Measurements from ENCODE around the gene CPSF3. TPM values are rescaled to one million over a fixed set of nuclear protein-coding genes. Genes with fewer than 3 reads are reported as not detected.

Gene CPSF3
- 76.7 and 78.5 TPM in 2 replicates for total RNA-seq (2014; rRNA removed; shearing (Covaris generic))
- polyA plus RNA-seq (2014; cell fraction: nucleus; rRNA removed): 30.6 and 53.6 TPM in 2 replicates

DNA sequence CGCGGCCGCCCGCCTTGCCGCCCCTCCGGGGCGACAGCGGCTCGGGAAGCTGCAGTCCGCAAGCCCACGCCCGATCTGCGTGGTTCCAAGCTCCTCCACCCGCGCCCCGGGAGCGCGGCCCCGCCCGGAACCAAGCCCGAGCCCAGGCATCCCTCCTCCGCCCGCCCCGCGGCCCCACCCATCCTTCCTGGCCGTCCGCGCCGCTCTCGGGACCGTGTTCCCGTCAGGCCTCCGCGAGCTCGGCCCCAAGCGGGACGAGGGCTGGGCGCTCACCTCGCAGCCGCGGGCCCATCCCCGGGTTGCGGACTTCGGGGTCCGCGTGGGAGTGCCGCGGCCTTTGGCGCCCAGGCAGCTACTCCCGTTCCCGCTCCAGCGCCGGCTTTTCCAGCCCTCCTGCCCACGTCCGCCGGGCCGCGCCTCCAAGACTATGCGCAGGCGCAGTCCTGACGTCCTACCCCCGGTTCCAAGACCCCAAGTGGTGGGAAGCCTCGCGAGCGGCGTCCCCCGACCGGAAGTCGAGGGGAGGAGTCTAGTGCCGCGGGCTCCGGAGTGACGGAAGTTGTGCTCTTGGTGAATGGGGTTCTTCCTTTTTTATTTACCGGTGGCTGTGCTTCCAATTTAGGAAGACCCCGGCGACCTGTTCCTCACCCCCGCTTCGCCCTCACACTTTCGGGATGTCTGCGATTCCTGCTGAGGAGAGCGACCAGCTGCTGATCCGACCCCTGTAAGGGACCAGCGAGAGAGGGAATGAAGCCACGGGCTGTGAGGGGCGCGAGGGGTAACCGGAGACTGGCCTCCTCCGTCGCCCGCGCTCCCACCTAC is at the start of gene CPSF3, which contains the start of gene ITGB1BP1:
CPSF3 (plus strand) TSS at position 555 of the 822 bp plus-strand sequence; CDS start at position 675, 120 bp downstream.
ITGB1BP1 (minus strand) TSS at position 429 of the 822 bp plus-strand sequence. CDS start 4,831 bp downstream, outside the sequence.
- peak; percentile 97 for DNase-seq (ENCODE audit: extremely low read depth, low read depth)

DNA sequence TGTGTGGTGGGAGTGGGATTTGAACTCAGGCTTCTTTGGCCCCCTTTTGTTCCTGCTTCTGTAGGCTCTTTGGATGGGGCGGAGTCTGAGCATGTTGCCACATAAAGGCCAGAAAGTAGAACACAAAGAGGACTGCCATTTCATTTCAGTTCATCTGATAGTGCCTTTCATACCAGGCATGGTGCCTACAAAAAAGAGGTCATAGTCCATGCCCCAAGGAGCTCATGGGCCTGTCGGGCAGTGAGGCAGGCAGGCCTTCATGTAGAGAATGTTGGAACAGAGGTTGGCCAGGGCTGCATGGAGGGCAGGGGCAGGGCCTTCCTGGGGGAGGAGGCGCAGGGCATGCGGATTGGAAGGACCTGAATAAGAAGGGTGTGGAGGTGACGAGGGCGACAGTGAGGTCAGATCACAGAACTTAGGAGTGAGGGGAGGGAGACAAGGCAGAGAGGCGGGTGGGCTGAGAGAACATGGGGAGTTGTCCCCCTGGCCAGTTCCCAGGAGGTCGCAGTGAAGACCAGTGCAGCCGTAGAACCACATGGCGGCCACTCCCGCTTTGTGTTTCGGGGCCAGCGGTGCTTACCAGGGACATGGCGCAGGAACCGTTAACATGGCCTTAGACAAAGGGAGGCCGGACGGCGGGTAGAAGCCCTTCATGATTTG is 49.3 kb upstream of the CPSF3 start:
- DNase-seq (ENCODE audit: extremely low read depth, low read depth): no peak

DNA sequence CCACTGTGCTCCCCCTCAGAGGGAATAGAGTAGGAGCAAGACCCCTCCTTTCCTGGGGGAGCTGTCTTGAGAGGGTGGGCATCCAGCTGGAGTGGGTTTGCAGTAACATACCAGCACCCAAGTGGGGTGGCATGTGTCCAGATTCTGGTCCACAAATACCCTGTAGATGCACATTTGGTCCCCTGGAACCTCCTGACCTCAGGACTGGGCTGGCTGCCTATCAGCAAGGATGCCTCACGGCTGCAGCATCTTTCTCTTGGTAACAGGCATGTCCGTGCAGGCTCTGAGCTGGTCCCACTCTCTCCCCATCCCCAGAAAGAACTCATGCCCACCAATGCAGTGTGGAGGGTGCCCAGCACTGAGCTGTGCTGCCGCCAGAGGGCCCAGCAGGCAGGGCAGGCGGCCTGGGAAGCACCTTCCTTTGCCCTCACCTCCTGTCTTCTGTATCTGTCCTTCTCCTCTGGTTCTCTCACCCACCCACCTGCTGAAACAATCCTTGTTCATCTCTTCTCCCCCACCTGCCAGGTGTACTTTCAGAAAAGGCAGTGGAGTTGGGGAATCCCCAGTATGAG is 47.5 kb upstream of the CPSF3 start:
- DNase-seq (ENCODE audit: extremely low read depth, low read depth): no peak

DNA sequence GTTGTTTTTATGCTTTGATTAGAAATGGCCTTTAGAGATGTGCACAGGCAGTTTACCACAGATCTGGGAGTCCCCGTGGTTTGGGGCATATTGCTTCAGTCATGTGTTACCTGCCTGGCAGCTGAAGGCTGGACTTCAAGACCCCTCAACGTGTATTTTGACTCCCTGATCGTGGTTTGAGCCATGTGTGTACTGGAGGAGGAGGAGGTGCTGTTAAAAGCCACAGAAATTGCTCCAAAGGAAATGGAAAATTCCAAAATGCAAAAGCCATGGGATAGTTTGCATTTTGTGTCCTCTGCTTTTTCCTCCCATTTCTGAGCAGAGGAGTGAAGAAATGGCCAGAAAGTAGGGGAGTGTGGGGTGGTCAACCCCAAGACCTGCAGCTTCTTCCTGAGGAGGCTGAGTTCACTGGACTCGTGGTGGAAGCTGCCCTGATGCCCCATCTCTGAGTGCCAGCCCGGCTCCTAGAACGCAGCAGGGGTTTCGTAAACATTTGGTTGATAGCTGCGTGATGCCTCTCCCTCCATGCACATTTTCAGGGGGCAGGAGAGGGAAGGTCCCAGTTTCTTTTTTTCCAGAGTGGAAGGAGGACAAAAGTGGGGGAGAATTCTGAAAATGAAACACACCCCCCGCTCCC is 45.9 kb upstream of the CPSF3 start:
- no peak for DNase-seq (ENCODE audit: extremely low read depth, low read depth)

DNA sequence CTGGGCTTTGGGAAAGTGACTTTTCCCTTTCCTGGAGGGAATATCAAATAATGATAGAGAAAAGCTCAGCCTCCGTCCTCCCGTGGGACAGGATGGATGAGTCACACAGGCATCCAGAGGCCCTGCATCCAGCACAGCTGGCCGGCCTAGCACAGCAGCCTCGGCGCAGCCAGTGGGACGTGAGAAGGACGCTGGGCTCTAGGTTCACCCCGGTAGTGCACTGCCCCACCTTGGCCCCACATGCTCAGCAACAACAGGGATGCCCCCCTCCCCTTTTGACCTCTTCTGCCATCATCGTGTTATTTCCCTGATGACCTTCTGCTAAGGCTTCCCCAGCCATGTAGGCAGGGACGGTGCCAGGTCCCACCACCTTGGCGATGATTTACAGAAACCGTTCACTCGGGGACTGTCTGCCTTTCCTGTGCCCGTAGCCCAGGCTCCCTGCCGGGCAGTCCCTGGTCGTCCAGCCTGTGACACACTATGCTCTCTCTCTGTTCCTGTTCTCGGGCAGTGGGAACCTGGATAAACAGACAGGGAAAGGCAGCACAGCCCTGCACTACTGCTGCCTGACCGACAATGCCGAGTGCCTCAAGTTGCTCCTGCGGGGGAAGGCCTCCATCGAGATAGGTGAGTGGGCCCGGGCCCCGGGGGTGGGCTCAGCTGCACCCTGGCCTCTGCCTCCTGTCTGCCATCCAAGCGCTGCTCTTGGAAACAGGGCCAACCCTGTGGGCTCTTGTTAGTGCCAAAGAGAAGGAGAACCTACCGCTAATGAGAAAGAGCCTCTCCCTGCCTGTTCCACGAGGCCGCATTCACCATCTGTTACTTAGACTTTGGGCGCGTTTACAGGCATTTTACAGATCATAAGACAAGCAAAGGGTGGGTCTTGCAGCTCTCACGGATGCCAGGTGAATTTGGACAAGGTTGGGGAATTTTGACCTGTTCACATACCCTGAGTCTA is 44.7 kb upstream of the CPSF3 start:
- no peak for DNase-seq (ENCODE audit: extremely low read depth, low read depth)

DNA sequence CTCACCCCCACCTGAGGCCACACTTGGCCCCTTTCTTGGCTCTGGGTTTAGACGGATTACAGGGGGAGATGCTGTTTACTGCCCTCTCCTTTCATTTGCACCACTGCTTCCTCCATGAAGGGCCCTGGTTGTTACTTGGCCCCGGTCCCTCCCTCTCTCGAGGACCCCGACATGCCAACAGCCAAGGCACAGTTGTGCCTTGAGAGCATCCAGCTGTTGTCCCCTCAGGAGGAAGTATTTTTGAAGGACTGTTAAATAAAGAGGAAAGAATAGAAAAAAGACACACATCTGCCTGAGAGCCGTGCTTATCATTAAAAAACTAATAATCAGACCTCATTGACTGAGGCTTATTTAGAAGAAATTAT is 44.1 kb upstream of the CPSF3 start:
- no peak for DNase-seq (ENCODE audit: extremely low read depth, low read depth)

DNA sequence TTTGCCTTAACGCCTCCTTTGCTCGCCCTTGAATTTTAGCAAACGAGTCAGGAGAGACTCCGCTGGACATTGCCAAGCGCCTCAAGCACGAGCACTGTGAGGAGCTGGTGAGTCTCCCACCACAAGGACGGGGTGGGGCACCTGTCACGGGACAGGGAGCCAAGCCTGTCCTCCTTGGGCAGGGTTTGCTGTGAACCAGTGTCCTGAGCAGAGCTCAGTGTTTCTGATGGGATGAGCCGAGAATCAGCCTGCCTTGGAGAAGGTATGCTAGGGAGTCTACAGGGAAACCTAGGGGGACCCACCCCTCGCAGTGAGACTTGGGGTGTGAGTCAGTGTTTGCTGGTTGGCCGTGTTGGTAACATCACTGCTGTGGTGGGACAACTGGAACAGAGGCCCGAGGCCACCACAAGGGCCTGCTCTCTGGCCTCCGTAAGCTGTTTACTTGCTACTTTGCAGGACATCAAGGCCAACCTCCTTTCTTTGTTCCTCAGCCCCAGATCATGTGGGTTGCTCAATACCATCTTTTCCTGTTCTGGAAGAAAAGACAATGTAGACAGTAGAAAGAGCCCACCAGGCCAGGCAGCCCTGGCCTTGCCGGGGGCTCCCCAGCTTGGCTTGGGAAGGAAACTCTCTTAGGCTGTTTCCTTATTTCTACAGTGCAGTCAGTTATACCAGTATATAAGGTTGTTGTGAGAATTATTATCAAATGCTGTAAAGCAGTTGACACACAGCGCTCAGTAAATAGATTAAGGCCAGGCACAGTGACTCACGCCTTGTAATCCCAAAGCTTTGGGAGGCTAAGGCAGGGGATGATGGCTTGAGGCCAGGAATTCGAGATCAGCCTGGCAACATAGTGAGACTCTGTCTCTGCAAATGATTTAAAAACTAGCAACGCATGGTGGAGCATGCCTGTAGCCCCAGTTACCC is 42.5 kb upstream of the CPSF3 start:
- DNase-seq (ENCODE audit: extremely low read depth, low read depth): no peak

DNA sequence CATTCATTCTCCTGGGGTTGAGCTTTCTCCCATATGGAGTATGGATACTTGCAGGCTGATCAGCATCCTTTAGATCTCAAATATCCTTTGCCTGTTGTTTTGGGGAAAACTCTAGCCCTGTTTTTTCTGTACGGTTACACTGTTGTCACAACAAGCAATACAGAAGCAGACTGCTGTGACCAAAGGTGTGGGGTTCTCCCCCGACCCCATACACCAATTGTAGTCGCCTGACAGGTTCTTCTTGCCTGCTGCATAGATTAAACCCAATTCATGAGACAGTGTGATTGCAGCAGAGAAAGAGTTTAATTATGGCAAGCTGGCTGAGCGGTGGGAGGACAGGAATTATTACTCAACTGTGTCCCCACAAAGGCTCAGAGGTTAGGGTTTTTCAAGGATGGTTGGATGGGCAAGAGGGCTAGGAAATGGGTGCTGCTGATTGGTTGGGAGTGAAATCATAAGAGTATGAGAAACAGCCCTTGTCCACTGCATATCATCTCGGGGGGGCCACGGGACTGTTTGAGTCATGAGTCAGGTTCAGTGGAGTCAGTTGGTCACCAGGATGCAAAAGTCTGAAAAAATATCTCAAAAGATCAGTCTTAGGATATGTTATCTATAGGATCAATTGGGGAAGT is 40.7 kb upstream of the CPSF3 start:
- no peak for DNase-seq (ENCODE audit: extremely low read depth, low read depth)

DNA sequence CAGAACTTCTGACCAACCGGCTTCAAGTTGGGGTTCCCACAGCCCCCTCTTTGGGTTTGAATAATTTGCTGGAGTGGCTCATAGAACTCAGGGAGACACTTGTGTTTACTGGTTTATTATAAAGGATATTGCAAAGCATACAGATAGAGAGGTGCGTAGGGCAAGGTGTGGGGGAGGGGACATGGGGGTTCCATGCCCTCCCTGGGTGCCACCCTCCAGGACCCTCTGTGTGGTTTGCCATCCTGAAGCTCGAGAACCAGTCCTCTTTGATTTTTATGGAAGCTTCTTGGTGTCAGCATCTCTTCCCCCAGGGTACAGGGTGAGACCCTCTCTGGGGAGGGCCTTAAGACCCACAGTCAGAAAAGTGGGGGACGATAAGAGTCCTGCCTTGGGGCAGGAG is 38.9 kb upstream of the CPSF3 start:
- DNase-seq (ENCODE audit: extremely low read depth, low read depth): no peak

DNA sequence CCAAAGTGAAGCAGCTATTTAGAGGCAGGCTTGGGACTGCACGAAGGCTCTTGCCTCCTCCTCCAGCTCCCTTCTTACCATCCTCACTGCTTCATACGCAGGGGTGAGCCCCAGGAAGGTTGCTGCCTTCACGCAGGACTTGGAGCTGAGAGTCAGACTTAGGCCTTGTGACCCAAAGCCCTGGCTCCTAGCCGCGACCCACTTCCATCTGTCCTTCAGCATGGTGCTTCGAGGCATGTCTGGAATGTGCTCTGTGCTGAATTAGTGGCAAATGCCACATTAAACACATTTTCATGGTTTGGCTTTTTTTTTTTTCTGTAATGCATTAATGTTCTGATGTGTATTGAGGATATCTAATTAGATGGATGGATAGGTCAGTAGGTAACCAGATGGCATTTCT is 37.6 kb upstream of the CPSF3 start:
- DNase-seq (ENCODE audit: extremely low read depth, low read depth): no peak

DNA sequence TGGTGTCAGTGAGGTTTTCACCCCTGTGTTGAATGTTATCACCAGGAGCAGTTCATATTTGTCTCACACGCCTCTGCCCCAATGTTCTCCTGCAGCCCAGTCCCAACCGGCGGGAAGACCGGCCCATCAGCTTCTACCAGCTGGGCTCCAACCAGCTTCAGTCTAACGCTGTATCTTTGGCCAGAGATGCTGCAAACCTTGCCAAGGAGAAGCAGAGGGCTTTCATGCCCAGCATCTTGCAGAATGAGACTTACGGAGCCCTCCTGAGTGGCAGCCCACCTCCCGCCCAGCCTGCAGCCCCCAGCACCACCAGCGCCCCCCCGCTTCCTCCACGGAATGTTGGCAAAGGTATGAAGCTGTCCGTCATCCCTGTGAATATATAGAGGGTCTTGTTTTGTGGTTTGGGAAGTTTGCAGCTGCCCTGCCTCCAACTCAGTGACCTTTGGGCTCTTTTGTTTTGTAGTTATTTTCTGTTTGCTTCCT is 35.2 kb upstream of the CPSF3 start:
- no peak for DNase-seq (ENCODE audit: extremely low read depth, low read depth)

DNA sequence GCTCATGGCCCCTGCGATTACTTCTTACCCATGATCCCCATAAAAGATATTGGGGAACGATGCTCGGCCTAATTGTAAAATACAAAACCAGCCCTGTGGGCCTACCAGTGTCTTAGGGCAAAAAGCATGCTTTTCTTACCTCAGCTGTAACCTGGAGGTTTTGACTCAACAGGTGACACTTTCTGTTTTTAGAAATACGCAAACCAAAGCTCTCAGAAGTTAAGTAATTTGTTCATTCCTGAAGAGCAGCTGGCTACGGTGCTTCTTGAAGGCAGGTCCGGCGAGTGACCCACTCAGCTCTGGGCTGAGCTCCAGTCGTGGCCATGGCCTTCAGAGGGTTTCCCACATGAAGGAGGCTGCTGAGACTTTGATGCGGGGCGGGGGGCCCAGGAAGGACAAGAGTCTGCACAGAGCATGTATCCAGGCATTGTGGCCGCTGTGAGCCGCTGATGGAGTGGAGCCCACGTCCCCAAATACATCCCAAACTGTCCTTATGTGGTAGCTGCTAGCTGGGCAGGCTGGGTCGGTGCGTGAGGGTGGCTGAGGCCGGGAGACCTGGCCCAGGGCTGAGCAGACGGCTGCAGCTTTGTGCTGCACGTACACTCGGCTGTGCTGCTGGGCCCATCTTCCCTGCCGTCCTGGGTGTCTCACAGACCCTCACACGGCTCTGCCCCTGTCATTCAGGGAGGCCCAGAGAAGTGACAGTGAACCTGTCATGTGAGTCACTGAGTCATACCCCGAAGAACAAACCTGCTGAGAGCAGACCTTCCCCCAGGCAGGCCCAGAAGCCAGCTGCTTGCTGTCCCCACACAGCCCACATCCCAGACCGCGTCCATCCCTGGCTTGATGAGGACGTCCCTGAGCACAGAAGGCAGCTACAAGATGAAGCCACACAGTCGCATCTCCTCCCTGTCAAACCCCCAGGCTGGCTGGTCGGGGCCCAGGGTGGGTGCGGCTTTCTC is 34.2 kb upstream of the CPSF3 start:
- DNase-seq (ENCODE audit: extremely low read depth, low read depth): no peak

DNA sequence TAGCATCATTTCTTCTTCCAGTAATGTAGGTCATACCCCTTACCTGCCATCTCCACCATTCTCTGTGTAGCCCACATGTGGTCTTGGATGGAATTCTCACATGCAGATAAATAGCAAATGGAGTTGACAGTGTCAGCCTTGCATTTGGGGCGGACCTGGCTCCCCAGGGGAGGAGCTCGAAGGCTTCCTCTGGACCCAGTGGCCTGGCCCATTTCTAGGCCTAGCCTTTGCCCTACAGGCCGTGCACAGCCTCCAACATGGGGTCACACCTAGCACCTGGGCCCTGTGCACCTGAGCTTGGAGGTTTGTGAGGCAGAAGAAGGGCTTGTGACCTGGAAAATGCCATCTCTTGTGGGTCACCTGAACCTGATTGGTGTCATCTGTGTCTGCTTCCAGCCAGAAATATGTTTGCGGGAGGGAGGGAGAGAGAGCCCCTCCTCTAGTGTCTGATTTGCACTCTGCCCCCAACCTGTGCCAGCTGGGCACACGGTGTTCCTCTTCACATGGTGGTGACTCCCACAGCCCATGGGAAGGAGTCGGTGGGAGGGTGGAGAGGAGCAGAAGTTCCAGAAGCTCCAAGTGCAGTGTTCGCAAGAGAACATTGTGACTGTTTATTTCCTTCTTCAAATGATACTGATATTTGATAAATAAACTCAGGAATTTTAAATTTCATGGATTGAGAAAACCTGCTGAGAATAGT is 33.2 kb upstream of the CPSF3 start:
- DNase-seq (ENCODE audit: extremely low read depth, low read depth): no peak

DNA sequence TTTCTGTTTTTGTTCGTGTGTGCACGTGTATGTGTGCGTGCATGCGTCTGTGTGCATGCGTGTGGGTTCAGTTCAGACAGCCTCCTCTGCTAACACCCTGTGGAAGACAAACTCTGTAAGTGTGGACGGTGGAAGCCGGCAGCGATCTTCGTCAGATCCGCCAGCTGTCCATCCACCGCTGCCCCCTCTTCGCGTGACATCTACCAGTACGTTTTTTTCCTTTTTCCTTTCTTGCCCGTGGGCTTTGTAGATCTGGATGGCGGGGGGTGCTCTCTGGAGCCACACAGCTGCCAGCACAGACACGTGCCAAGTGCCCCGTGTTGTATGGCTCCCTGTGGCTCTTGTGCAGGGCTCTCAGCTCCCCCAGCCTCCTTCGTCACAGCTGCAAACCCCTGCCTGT is 32.5 kb upstream of the CPSF3 start:
- no peak for DNase-seq (ENCODE audit: extremely low read depth, low read depth)

DNA sequence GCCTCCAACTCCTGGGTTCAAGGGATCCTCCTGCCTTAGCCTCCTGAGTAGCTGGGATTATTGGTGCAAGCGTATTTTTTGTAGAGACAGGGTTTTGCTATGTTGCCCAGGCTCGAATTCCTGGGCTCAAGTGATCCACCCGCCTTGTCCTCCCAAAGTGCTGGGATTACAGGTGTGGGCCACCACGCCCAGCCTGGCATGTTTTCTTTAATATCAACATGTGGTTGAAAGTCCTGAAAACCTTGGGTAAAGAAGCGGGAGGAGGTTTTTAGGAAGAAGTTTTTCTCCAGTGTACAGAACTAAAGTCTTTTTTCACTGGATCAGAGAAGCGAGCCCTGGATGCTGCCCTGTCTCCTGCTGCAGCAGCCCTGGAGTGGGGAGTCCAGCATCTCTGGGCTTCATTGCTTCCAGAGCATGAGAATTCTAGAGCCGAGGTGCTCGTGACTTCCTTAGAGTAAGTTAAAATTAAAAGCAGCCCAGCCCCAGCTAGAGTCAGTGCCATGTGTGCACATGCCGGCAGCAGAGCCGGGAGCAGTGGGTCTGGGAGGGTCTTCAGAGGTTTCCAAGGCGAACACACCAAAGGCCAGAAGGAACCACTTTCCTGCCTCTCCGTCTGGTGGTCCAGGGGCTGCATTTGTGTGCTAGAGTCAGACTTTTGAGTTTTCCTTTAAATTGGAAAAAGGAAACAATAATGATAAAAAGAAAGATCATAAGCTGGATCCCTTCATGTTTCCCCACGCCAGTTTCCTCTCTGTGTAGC is 31.3 kb upstream of the CPSF3 start:
- DNase-seq (ENCODE audit: extremely low read depth, low read depth): no peak

Measured in NCI-H460 (cell line).